VCaP (cell line): ENCODE measurements around the gene PKM.

Experiments used
- H3K27ac ChIP-seq: fragments of 450-650 bp; 2 replicates; pipeline ENCODE4 v1.5.1; 2017
- TF ChIP-seq, protein P1 (sequence below): fragments of 450-650 bp; conservative IDR thresholded peaks from 2 replicates; pipeline ENCODE4 v1.5.1; 2017; ENCODE audit warnings: mild to moderate bottlenecking, moderate library complexity

Gene PKM

DNA sequence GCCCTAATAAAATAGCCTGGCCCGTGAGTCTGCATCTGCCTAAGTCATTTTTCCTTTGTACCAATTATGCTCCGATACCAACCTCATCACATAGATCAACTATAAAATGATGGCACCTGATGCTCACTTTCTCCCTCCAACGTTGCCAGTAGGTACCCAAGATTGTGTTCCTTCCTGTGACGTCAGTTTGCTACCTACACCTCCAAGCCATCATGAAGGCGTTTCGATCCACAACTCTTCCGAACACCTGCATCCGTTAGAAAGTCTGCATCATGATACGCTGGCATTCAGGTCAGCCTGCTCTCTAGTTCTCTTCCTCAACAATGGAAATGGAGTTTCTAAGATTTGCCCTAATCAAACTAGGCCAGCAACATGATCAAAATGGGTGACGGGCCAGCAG is 7.7 kb downstream of the PKM start:
- TF ChIP-seq, protein P1, sequence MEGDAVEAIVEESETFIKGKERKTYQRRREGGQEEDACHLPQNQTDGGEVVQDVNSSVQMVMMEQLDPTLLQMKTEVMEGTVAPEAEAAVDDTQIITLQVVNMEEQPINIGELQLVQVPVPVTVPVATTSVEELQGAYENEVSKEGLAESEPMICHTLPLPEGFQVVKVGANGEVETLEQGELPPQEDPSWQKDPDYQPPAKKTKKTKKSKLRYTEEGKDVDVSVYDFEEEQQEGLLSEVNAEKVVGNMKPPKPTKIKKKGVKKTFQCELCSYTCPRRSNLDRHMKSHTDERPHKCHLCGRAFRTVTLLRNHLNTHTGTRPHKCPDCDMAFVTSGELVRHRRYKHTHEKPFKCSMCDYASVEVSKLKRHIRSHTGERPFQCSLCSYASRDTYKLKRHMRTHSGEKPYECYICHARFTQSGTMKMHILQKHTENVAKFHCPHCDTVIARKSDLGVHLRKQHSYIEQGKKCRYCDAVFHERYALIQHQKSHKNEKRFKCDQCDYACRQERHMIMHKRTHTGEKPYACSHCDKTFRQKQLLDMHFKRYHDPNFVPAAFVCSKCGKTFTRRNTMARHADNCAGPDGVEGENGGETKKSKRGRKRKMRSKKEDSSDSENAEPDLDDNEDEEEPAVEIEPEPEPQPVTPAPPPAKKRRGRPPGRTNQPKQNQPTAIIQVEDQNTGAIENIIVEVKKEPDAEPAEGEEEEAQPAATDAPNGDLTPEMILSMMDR, result no peak
- peak overlapping the region; percentile 38 for H3K27ac ChIP-seq

DNA sequence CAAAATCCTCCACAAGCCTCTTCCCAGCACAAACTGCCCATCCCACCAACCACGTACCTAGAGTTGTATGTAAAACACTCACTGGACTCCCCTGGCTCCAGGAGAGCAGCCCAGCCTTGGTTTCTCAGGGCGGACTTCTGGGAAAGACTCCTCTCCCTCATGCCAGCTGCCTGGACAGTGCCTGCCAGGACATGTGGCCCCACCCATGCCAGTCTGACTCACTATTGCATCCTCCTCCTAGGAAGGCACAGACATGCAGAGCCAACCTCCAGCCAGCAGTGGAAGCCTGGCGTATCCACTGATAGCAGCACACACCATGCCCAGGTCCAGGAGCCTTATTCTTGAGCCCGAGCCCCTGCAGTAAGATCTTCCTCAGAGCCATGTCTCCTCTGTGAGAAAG is 8.6 kb downstream of the PKM start:
- TF ChIP-seq, protein P1, result no peak
- peak overlapping the region; percentile 38 for H3K27ac ChIP-seq

DNA sequence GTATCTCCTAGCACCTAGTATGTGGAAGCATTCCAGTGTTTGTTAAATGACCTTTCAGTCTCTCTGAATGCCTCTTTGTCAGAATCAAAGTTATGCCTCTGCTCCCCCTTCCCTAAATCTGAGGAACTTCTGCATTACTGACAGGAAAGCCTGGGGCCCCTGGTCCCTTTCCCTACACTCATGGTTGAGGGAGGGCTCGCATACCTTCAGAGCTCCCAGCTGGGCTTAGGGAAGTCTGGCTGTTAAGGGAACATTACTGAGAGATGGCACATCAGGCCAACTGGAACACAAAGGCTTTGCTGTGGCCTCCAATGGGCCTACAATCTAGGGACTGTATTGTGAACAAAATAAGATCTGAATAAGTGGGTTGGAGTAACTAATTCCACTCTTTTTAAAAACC is 10.3 kb downstream of the PKM start:
- TF ChIP-seq, protein P1, result no peak
- H3K27ac ChIP-seq, result no peak overlapping the region

DNA sequence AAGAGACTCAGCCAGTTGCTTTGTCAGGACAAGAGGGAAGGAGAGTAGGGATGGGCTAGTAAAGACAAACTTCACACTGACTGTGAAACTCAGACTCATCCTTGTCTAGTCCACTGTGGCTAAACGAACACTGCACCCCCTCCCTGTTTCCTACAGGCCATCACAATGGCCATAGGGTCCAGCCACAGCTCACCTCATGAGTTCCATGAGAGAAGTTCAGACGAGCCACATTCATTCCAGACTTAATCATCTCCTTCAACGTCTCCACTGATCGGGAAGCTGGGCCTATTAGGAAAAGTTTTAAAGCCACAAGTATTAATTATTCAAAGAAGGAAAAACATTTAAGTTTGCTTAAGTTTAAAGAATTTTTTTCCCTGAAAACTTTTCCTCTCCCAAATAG is 13.8 kb downstream of the PKM start:
- H3K27ac ChIP-seq, result no peak overlapping the region
- TF ChIP-seq, protein P1, result no peak

DNA sequence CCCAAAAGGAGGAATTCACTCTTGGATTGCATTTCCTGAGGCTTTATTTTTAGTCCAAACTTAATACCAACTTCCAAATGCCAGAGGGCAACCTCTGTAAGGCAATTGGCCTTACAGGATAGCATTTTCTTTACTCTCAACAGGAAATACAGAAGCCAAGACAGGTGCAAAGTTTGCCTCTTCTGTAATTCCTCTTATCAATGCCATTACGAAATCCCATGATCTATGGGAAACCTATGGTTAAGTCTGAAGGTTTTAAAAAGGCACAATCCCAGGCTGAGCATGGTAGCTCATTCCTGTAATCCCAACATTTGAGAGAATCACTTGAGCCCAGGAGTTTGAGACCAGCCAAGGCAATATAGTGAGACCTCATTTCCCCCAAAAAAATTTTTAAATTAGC is 14.9 kb downstream of the PKM start:
- no peak overlapping the region for H3K27ac ChIP-seq
- TF ChIP-seq, protein P1, result no peak

DNA sequence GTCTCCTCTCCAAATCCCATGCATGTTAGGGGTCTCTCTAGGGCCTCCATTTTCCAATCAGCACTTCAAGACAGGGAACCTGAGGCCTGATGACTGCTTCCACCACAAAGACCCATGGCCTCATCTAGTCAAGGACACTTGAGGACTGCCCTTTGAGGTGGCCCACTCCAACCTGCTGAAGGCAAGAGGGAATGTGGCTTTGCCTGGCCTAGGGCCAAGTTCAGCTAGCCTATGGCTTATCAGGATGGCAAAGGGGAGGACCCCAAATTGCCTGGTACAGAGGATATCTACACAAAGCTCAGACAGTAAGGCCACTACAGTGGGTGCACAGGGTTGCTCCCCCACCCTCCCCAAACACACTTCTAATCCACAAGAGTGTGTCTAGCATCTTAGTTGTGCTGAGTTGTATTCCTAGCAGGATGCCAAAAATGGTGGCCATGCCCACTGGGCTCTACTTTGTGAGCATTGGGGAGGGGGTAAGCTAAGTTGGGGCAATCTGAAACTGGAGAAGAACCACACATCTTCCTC is 23.4 kb downstream of the PKM start:
- peak overlapping the region; percentile 42 for H3K27ac ChIP-seq
- TF ChIP-seq, protein P1, result no peak

DNA sequence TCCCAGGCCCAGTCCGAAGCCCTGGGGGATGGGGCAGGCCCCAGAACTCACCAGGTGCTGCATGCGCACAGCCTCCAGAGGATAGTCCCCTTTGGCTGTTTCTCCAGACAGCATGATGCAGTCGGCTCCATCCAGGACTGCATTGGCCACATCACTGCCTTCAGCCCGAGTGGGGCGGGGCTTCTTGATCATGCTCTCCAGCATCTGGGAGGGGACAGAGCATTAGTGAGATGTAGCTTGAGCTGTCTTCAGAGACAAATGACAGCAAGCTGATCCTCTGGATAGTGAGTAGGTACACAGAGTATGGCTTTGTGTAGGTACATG is 24.4 kb downstream of the PKM start:
- H3K27ac ChIP-seq, result peak overlapping the region; percentile 42
- TF ChIP-seq, protein P1, result no peak
